ENCODE results near the gene HNRNPU.

- TF ChIP-seq ZFP3 (CRISPR knock-in tag; IDR thresholded peaks at IDR 0.05) = no peak
- no peak for TF ChIP-seq ZFP30 (CRISPR knock-in tag; IDR thresholded peaks at IDR 0.05)
- no peak for TF ChIP-seq ZC3H10 (CRISPR knock-in tag; IDR thresholded peaks at IDR 0.05)
- TF ChIP-seq PATZ1 (CRISPR knock-in tag; IDR thresholded peaks at IDR 0.05; ENCODE audit: borderline replicate concordance) = no peak
Observed at GRCh38 chr1:244849189-244849866, 15.0 kb downstream of the HNRNPU start.

Measured in SK-N-SH treated with all-trans-retinoic acid at 6 μM for 48 hours (cell line).